HG02840 (cell line): ENCODE measurements around the gene RBBP4.

ENCODE experiments used
- ATAC-seq: cut with Tn5 transposase; IDR thresholded peaks from one replicate; pipeline ENCODE4 v1.9.1; 2021; ENCODE audit warnings: mild to moderate bottlenecking, moderate library complexity, moderate number of reproducible peaks; ENCODE audit not compliant: unreplicated experiment, low FRiP score

RBBP4 gene

GRCh38 chr1:32716312-32717148 lies 65.5 kb downstream of the RBBP4 start:
- no peak for ATAC-seq

- ATAC-seq = no peak
These were observed 66.5 kb downstream of the RBBP4 start for GRCh38 chr1:32717503-32717902.

- no peak for ATAC-seq
These were observed 67.0 kb downstream of the RBBP4 start for GRCh38 chr1:32718036-32718435.

- no peak for ATAC-seq
These were observed 67.5 kb downstream of the RBBP4 start for GRCh38 chr1:32718527-32718926.

- no peak for ATAC-seq
These were observed 68.8 kb downstream of the RBBP4 start for GRCh38 chr1:32719681-32720275.

- no peak for ATAC-seq
These were observed 73.9 kb downstream of the RBBP4 start for GRCh38 chr1:32724678-32725614.

GRCh38 chr1:32725615-32725982 lies 74.6 kb downstream of the RBBP4 start:
- ATAC-seq = no peak

- ATAC-seq = no peak
These were observed 76.9 kb downstream of the RBBP4 start for GRCh38 chr1:32727876-32728275.

- ATAC-seq = no peak
These were observed 77.5 kb downstream of the RBBP4 start for GRCh38 chr1:32728413-32729077.

- no peak for ATAC-seq
These were observed 78.4 kb downstream of the RBBP4 start for GRCh38 chr1:32729254-32730046.

GRCh38 chr1:32733582-32734321 lies 82.7 kb downstream of the RBBP4 start:
- ATAC-seq = no peak
